Activated T-cell treated with anti-CD3 and anti-CD28 coated beads for 48 hours (primary cell): Measurements from ENCODE around the gene RPL35.

Experiments used
- DNase-seq: peaks from one replicate; pipeline ENCODE4 v3.0.0-alpha.2; 2020; ENCODE audit warnings: low read depth

RPL35 gene

DNA sequence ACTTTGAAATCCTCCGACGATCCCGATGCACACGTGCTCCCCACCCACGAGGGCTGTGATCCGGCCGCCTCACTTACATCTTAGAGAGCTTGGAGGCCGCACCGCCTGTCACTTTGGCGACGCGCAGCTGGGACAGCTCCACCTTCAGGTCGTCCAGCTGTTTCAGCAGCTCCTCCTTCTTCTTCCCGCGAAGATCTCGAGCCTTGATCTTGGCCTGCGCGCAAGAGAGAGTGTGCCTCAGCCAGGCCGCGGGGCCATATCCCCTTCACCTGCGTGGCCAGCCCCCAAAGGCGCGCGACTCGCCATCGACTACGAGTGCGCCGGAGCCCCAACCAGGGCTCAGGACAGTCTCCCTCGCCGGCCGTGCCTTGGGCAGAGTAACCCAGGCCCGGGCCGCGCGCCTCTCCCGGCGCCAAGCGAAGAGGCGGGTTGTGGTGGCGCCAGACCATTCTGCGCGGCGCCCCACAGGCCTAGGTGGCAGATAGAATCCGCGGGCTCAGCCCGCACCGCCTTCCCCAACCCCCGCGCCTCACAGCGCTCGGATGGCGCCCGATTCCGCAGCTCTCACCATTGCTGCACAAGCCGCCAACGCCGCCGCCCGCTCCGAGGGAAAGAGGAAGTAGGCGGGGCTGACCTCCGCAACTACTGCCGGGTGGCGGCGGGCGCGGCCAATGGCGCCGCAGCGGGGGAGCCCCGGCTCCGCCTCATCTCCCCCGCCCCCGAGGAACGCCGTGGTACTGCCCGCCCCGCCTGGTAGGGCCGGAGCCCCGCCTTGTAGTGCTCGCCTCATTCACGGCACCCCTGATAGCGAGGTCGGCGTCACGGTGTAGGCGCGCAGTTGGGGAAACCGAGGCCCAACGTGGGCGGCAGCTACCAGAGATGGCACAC lies at the start of gene RPL35, which contains the start of gene ARPC5L:
Gene RPL35, minus strand, starts transcription at position 616 of the 888 bp plus-strand sequence. Its CDS starts 45 bp downstream, at position 571.
Gene ARPC5L, plus strand, starts transcription at position 789 of the 888 bp plus-strand sequence. CDS start 7,161 bp downstream, outside the sequence.
- DNase-seq = peak; percentile 95

DNA sequence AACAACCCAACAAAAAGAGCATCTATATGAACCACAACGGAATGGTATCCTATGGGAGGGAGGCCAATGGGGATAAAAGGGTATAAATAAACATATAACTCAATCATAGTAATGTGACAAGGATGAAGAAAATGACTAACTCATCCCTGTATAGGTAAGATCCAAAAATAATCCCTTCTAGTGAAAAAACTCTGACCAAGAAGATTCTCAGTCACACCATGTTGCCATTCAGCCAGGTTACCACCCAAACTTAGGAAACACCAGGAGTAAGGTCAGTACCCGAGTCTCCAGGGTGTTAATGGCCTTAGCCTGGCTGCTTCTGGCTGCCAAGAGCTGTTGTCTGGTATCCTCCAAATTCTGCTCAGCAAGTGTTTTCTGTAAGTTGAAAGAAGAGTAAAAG lies 46.3 kb upstream of the RPL35 start:
- no peak for DNase-seq

DNA sequence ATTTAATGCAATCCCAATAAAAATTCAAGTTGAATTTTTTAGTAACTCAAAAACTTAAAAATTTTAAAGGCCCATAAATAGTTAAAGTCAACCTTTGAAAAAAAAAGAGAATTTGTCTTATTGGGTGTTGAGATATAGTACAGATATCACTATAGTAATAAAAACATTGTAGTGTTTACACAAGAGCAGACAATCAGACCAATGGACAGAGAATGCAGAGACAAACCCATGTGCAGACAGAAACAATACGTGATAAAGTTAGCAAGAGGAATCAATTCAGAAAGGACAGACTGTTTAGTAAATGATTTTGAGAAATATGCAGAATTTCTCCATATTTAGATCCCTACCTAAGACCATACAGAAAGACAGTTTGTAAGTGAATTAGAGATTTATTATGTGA lies 45.2 kb upstream of the RPL35 start:
- no peak for DNase-seq

DNA sequence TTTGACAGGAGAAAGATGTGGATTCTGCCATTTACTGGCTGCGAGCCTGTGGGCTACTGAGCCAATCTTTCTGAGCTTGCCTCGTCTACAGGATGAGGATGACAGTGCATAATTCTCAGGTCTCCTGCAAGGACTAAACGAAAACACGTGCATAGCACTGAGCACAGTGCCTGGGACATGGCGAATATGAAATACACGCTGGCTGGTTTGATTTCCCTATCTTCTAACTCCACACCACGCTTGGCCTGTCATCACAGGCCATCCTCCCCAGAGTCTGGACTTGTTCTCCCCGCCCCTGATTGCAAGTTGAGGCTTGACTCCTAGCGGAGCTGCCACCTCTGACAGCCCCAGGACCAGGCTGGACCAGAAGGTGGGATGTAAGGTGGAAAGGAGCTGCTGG lies 38.1 kb upstream of the RPL35 start:
- DNase-seq = no peak

DNA sequence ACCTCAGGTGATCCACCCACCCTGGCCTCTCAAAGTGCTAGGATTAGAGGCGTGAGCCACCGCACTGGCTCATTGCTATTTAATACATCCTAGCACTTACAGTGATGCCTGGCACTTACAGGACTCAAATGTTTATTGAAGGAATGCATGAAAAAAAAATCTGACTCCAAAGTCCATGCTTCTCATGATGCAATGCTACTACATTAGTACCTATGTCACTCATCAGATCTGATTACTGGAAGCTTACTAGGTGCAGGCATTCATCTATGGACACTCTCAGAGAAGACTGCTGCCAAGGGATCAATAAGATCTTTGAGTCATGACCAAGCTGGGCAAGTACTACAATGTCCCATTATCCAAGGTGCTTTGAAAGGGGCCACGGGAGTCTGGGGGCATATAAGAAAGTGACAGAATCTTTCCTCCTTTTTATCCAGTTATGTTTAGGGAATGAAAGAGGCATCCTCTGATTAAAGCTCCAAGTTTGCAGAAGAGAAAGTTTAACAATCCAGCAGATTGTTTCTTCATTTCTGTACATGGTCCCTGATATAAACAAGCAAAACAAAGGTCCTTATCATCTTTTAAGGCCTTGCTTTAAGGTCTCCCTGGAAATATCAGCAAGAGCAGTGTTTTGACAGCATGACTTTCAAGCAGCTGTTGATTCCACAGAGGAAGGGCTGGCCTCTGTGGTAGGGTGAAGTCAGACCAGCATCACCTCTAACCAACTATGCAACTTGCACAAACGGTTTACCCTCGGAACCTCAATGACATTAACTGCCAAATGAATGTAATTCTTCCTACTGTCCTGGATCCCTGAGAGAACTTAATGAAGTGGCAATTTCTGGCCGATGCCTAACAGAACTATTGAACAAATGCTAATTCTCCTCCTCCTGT lies 36.1 kb upstream of the RPL35 start:
- no peak for DNase-seq

DNA sequence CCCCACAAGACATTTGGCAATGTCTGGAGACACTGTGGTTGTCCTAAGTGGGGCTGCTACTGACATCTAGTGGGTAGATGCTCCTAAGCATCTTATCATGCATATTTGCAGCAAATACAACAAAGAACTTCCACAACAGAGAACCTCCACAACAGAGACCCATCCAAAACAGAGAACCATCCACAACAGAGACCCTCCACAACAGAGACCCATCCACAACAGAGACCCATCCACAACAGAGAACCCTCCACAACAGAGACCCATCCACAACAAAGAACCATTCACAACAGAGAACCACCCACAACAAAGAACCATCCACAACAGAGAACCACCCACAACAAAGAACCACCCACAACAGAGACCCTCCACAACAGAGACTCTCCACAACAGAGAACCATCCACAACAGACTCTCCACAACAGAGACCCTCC lies 33.0 kb upstream of the RPL35 start:
- no peak for DNase-seq

DNA sequence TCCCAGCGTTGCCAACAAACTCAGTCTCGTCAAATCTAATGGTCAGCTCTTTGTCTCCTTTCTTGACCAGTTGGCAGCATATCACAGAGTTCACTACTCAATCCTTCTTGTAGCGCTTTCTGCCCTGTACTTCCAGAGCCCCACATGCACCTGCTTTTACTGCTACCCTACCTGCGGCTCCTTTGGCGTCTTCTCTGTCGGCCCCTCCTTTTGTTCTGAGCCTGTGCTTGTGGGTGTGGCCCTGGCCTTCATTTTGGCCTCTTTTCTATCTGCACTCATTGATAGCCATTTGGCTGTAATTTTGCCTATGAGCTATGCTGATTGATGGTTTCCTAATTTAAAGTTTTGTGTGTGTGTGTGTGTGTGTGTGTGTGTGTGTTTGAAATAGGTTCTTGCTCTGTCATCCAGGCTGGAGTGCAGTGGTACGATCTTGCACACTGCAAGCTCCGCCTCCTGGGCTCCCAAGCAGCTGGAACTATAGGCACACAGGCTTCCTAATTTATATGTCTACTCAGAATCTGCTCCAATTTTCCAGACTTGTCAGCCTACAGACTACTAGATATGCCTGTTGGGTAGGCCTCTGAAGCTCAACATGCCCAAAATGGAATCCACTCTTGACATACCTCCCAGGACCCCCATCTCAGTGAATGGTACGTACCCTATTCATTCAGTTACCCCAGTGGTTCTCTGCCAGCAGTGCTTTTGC lies 32.4 kb upstream of the RPL35 start:
- DNase-seq = no peak

DNA sequence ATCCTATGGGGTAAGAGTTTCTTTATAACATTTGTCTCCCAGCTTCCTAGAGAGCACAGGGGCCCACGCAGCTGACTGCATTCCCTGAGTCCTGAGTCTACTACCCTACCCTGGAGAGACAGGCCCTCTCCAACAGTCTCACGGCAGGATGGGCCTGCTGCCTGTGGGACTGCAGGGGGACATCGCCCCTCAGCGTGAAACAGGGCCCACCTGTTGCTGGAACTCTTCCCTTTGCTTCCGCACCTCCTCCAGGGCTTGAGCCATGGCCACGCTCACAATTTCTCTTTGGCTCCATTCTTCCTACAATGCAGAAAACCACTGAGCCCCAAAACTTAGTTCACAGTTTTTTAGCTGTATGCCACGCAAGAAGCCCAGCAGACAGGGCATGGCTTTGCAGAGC lies 28.4 kb upstream of the RPL35 start:
- no peak for DNase-seq

DNA sequence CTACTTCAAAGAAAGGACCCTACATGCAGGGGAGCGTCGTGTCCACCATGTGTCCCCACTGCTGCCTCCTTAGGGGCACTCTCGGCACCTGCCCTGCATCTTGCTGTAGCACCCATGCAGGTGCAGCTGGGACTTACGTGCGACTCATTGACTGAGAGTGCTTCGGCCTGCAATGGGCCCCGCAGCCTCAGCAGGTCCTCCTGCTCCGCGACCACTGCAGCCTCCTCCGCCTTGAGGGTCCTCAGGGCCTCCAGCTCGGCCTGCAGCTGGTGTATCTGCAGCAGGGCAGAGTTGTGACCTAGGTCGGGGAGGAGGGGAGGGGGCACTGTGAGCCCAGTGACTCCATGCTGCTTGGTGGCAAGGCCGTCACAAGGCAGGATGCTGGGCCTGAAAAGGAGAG lies 27.2 kb upstream of the RPL35 start:
- no peak for DNase-seq

DNA sequence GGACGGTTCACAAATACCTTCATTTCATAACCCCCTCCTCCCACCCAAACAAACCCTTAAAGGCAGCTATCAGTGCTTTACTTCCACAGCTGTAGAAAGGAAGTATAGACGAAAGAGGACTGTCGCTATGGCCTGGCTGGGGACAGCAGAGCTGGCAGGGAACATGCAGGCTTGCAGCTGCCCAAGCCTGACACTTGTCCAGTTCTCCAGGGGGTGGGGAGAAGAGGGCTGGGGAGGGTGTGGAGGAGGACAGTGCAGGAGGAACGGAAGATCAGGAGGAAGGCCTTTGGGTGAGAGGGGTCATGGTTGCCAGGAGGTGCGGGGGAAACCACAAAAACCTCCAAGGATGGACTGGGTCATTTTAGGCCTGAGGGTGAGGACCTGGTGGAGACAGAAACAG lies 26.1 kb upstream of the RPL35 start:
- DNase-seq = no peak

DNA sequence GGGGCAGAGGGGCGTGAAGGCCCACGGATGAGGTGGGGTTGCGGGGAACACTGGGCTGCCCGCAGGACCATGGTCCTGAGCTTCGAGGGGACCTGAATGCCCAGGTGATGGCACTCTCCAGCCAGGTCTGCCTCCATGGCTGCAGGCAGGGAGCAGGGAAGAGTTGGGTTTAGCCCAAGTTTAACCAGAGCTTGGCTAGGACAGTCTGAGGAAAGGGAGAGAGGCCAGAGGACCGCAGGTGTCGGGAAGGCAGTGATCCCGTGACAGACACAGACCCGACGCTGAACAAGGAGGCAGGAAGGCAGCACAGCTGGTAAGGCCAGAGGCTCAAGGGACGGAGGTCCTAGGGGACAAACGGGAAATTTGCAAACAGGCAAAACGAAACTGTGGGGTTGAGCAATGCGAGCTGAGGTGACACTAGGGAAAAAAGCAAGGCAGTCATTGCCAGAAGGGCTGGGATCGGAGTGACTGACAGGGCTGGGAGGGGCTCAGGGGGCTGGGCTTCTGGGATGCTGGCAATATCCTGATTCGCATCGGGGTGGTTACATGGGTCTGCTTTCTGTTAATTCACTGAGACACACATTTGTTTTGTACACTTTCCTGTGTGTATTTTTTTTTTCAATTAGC lies 25.2 kb upstream of the RPL35 start:
- DNase-seq = no peak

DNA sequence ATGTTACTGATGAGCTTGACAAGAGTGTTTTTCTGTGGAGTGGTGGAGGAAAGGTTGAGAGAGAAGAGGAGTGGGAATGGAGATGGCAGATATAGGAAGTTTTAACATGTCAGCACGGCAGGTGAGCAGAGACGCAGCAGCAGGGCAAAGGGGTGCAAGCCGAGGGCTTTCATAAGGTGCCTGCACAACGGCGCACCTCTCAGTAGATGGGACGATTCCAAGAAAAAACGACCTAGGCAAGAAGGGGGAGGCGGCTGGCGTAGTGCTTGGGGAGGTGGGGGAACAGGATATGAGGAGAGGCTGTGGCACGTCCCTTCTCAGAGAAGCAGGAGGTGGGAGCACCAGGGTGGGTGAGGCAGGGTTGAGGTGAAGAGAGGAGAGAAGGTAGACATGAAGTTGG lies 24.7 kb upstream of the RPL35 start:
- no peak for DNase-seq

DNA sequence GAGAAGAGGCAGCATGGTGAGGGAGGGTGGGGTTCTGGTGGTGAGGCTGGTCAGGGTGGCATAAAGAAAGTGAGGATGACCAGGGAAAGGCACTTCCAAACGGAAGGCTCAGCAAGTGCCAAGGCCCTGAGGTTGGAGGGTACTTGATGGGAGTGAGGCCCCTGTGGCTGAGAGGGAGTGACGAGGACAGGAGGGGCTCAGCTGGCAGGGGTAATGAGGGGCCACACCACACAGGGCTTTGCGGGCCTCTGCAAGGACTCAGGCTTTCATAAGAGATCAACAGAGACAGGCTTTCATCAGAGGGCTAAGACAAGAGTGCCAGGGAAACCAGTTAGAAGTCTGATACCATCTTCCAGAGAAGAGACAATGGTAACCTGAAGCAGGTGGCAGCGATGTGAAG lies 23.8 kb upstream of the RPL35 start:
- no peak for DNase-seq

DNA sequence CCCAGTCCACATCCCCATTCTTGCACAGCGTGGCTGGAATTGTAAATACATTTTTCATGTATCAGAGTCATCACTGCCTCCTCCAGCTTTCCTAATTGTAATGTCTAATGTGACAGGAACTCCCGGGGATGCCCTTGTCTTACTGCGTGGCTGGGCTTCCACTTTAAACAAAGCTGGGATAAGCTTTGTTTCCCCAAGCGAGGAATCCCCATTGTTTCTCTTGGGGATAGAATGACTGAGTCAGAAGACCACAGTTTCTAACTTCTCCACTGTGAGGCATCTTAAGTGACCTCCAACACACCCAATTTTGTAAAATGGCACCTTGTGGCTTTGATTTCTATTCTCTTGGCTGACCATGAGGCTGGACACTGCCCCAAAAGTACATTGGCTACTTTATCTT lies 22.6 kb upstream of the RPL35 start:
- no peak for DNase-seq

DNA sequence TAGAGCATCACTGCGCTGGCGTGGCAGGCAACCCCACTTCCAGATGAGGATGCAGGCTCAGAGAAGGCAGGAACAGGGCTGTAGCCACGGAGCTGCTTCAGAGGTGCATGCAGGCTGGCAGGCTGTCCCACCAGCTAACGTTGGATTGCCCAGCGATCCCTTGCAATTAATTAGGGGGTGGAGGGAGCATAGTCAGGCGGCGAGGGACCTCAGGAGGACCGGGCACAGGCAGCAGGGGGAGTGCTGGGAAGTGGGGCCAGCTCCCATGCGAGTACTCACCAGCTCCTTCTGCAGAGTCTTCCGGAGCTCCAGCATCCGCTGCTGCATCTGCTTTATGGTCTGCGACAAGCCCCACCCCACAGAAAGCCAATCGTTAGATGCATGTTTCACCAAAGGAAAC lies 20.5 kb upstream of the RPL35 start:
- DNase-seq = no peak

DNA sequence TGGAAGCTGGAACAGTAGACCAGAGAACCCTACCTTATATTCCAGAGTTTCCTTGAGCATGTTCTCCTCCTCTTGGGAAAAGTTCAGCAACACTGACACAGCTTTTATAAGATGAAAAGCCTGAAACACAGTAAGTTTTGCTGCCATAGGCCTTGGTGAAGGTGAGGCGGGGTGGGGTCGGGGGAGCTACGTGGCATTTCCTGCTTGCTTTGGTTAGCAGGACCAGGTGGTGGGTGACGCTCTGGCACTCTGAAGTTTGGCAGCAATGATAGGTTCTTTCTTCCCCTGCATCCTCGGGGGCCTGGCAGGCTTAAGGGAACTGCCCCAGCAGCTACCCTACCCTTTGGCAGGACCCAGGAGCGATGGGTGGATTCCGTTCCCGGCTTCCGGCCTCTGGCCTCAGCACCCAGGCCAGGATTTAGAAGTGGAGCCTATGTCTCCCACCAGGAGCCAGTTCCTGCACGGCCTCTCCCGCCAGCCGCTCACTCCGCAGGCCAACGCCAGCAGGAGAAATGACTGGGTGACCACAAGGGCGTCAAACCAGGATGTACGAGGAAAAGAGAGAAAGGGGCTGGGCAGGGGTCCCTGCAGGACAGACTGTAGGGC lies 19.5 kb upstream of the RPL35 start:
- DNase-seq = no peak

DNA sequence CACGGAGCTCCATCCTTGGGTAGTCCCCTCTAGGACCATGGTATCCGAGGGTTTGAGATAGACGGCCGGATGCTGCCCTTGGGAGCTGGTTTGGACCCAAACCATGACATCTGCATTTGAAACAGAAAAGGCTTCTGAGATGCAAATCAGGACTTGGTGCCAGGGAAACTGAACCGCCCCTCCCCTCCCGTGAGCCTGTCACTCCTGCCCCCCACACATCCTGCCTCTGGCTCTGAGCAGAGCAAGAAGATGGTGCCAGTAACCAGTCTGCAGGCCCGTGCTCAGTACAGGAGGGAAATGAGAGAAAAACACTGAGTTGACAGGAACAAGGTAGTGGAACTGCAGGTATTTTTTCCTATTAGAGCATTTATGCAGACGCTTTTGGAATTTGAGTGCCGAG lies 18.7 kb upstream of the RPL35 start:
- DNase-seq = no peak

DNA sequence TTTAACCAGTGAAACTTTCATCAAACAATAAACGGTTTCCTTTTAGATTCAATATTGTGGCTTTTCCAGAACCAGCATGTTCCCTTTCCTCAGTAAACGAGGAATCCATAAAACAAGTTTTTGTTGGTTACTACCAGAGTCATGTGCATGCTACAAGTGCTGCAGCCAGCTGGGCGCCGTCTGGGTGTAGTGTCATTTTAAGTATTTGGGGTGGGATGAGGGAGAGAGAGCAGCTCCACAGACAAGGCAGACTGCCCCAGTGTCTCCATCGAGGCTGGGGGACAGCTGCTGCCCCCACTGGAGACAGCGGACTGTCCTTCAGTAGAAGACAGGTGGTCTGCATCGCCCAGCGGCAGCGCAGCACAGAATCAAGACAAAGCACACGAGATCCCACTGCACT lies 17.5 kb upstream of the RPL35 start:
- no peak for DNase-seq

DNA sequence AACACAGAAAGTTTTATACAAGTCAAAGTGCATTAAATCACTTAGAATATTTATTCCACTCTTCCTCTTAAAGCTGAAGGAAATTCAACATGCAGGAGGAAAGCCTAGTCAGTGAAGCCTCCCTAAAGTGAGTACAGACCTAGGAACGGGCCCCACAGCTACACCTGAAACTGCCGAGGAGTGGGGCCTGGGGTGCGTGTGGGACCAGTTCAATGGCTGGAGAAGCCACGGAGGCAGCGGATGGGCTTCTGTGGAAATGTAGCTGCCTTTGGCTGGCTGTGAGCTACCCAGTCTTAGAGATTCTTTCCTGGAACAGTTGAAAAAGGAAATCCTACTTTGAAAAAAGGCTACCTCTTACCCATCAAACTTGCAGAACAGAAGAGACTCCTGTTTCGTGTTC lies 16.8 kb upstream of the RPL35 start:
- no peak for DNase-seq

DNA sequence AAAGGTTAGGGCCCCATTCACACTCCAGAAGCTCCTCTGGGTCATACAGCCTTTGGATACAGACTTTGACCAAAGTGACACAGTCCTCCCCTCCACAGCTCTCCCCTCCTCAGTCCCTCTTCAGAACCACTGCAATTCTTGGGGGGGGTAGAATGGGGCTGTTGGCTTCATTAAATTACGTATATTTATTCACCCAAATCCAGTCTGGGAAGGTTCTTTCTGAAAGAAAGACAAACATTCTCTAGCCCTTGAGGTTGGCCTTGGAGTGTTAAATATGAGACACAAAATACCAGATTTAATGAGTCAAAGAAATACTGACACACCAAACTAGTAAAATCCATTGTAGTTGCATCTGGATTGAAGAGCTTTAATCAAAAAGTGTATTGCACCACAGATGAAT lies 16.3 kb upstream of the RPL35 start:
- no peak for DNase-seq

DNA sequence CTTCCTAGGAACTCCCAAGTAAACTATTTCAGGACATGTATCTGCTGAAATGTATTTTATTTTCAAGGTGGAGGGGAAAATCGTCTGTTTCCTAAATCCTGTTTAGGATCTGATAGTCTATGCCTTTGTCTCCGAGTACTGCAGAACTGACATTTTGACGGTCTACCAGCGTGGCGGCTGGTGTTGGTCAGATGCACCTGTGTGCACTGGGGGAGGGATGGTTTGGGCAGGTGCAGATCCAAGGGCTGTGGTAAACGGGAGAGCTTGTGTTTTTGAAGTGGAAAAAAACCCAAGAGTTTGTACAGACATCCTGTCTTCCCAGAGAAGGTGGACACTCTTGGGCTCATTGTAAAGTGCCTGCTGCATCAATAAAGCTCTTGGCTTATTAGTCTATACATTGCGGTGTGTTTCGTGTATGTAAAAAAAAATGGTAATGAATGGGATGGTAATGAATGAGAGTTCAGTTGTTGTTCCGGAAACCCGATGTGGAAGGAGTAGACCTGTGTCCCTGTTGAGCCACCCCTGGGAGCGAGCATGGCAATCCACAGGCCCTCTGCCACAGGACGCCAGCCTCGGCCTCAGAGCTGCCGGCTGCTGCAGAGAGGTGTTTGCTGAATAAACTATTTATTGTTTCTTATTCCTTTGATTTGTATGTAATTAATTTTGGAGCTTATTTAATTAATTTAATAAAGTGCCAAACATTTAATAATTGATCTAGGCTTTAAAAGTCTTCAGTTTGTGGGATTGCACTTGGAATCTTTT lies 15.4 kb upstream of the RPL35 start:
- no peak for DNase-seq
